Epidermal melanocyte (primary cell): ENCODE data around the gene PLGRKT.
A peak's percentile ranks its signal among the peaks of the same experiment; 100 is the strongest.
"Not testable (repeated sequence)": the region's sequence is repeated elsewhere in the genome, so short reads cannot be mapped to it uniquely, and the experiment has no call there.

Source experiments
- DNase-seq: peaks from one replicate; pipeline ENCODE4 v3.0.0; 2011; ENCODE audit warnings: low spot score; ENCODE audit not compliant: insufficient read length

The PLGRKT gene

DNA sequence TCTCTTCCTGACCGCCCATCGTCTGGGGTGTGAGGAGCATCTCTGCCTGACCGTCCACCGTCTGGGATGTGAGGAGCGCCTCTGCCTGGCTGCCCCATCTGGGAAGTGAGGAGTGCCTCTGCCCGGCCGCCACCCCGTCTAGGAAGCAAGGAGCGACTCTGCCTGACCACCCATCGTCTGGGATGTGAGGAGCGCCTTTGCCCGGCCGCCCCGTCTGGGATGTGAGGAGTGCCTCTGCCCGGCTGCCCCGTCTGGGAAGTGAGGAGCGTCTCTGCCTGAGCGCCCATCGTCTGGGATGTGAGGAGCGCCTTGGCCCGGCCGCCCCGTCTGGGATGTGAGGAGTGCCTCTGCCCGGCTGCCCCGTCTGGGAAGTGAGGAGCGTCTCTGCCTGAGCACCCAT, 4.4 kb downstream of the PLGRKT start:
- DNase-seq, result not testable (repeated sequence)

- not testable (repeated sequence) for DNase-seq
Measured at GRCh38 chr9:5432890-5433289, 4.8 kb downstream of the PLGRKT start.

DNA sequence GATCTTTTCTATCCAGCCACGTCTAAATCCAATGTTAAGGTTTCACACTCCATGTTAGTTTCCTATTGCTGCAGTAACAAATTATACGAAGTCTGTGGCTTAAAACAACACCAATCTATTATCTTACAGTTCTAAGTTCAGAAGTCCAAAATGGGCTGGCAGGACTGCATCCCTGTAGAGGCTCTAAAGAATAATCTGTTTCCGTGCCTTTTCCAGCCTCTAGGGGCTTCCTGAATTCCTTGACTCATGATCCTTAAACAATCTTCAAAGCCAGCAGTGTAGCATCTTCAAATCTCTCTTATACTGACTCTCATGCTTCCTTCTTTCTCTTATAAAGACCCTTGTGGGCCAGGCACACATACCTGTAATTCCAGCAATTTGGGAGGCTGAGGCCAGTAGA, 6.8 kb downstream of the PLGRKT start:
- DNase-seq, result no peak

- no peak for DNase-seq
Measured at GRCh38 chr9:5429873-5430564, 7.7 kb downstream of the PLGRKT start.

DNA sequence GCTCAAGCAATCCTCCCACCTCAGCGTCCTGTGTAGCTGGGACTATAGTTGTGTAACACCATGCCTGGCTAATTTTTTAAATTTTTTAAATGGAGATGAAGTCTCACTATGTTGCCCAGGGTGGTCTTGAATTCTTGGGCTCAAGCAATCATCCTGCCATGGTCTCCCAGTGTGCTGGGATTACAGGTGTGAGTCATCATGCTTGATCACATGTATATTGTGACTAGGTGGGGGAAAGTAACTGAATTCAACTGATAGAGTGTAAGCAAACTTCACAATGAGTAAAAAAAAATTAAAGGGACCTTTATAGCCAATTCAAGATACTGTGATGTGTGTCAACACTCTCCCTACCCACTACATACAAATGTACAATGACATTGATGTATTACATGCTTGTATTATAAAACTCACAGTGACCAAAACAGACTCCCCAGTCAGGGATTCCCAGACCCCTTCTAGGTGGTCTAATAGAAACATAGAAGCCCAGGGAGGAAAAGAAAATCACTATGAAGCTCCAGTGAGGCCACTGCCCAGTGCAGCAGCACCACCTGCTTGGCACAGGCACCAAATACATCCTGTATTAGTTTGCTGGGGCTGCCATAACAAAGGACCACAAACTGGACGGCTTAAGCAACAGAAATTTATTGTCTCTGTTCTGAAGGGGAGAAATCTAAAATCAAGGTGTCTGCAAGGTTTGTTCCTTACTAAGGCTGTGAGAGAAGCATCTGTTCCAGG, 8.8 kb downstream of the PLGRKT start:
- no peak for DNase-seq

DNA sequence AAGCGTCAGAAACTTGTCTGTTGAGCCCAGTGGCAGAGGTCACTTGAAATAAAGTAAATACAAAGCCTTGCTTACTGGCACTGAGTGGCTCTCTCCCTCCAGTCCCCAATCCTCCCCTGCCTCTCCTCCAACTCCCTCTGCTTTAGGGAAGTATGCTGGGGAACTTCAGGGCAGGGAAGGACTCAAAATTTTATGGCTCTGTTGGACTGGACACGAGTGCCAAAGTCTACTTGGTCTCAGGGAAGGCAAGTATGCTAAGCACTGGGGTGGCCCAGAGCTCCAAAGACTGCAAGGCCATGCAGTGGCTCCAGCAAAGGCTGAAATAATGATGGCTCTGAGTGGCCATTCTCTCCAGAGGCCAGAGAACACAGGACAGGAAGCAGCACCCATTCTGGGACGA, 9.6 kb downstream of the PLGRKT start:
- DNase-seq, result no peak

DNA sequence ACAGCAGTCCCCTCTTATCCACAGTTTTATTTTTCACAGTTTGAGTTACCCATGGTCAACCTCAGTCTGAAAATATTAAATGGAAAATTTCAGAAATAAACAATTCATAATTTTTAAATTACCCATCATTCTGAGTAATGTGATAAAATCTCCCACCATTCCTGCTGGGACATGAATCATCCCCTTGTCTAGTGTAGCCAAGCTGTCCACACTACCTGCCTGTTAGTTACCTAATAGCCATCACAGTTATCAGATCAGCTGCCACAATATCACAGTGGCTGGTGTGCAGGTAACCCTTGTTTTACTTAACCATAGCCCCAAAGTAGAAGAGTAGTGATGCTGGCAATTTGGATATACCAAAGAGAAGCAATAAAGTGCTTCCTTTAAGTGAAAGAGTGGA, 10.7 kb downstream of the PLGRKT start:
- no peak for DNase-seq

DNA sequence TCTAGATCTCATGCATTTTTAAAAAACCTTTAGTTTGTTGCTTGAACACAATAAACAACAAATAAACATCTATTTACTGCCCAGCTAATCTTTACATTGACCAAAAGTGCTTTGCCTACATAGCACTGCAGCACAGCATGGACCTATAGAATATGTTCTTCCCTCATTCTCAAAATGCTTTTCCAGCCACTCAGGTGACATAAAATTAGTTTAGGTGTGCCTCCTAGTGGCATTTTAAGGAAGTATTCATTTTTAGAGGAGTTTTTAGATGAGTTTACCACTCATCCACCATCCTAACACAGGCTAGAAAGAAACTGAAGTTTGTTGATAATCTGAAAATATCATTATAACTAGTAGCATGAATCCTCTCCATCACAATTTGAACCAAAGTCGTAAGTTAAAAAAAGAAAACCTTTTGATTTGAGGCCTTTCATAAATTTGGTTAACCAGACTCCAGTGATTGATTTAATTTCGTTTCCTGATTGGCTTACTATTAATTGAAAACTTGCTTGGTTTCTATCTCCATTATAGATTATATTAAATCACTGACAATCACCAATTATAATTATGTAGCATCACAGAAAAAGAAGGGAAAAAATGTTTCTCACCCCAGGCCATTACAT, 12.6 kb downstream of the PLGRKT start:
- no peak for DNase-seq

DNA sequence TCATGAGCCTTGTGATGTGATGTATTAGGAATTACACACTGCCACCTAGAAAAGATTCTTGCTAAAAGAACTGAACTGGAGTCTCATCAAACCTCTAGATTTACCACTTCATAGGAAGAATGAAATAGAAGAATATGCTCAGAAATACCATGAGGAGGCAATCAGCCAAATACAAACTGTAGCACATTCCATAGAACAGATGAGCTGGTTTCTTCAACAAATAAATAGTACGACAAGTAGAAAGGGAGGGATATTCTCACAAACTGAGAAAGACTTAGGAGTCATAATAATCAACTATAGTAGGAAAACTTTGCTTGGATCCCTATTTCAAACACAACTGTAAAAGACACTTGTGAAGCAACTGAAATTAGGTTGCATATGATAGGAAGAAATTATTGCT, 15.4 kb downstream of the PLGRKT start:
- DNase-seq, result no peak

DNA sequence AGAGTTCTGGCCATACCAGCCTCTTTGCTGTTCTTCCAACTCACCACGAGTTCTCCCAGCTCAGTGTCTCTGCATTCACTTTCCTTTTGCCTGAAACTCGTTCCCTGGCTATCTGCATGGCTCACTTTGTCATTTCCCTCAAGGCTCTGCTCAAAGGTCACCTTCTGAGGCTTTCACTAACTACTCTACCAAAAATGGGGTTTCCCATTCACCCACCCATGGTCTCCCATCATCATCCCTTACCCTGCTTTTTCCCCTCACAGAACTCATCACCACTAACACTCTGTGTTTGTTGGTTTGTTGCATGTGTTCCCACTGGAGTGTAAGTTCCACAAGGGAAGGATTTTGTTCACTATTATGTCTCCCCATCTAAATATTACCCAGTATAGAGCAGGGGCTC, 16.6 kb downstream of the PLGRKT start:
- DNase-seq, result no peak

- DNase-seq, result no peak
Measured at GRCh38 chr9:5419987-5420386, 17.7 kb downstream of the PLGRKT start.

DNA sequence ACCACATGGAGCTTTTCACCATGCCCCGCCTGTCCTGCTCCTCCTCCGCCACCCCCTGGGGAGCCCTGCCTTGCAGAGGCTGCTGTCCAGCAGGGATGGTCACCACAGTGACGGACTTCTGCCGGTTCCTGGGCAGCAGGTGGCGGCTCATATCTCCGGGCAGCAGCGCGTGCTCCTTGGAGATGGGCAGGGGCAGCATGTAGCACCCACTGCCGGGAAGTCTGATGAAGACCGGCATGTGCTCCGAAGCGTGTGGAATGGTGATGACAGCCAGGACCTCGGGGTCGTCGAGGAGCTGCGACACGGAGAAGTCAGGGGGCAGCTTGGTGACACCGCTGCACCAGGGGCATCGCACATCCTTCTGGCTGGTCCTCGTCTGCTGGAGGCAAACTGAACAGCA, 19.2 kb downstream of the PLGRKT start:
- DNase-seq, result no peak

GRCh38 chr9:5416953-5417352, 20.8 kb downstream of the PLGRKT start:
- no peak for DNase-seq

DNA sequence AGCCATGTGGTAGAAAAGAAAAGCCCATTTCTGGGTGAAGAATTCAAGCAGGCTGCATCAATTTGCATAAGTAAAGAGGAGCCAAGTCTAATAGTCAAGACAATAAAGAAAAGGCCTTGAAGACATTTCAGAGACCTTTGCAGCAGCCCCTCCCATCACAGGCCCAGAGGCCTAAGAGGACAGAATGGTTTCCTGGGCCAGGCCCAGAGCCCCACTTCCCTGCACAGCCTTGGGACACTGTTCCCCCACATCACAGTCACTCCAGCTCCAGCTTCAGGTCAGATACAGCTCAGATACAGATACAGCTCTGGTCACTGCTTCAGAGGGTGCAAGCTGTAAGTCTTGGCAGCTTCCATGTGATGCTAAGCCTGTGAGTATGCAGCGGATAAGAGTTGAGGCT, 29.1 kb downstream of the PLGRKT start:
- DNase-seq, result no peak

DNA sequence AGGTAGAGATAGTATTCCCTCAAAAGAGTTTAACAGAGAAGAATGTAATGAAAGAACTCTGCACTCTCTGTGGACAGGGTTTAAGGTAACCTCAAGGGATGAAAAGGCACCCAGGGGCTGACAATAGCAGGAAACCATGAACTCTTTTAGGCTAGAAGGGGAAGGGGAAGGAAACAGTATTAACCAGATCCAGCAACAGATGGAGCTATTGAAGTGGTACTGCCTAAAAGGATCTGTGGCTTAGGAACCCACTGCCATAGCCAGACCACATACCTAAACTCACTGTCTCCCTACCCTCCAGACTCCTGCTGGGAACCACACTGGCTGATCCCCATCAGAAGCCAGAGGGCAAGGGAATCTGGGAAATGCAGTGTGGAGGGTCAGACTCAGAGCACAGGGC, 35.5 kb downstream of the PLGRKT start:
- no peak for DNase-seq

DNA sequence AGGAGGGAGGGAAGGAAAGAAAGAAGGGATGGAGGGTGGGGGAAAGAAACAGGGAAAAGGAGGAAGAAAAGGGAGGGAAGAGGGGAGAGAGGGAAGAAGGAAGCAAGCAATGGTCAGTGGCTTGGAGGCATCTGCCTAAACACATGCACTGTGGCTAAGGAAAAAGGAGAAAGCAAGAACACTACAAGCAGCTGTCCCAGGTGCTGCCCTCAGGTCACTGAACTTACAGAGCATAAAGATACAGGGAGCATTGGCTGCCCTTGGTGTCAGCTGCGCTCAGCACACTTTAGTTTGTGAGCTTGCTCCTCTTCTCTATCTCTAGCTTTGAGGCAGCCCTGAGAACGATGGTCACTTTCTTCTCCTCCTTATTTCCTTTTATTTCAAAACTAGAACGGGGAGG, 40.2 kb downstream of the PLGRKT start:
- DNase-seq, result not testable (repeated sequence)

DNA sequence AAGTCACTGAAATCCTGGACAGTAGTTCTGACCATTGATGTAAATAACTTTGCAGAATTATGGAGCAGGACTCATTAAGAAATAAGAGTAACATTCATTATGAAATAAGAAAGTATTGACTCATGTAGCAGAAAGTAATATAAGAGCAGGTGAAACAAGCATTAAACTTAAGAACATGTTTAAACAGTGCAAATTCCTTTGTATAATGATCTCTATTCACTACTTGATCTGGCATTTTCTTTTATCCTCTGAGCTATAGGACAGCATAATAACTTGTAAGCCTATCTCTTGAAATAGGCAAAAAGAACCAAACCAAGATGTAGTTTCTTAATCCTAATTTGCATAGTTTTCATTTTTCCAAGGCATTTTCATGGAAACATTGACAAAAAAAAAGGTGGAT, 42.3 kb downstream of the PLGRKT start:
- DNase-seq, result no peak

- DNase-seq, result not testable (repeated sequence)
Measured at GRCh38 chr9:5393976-5394375, 43.7 kb downstream of the PLGRKT start.

DNA sequence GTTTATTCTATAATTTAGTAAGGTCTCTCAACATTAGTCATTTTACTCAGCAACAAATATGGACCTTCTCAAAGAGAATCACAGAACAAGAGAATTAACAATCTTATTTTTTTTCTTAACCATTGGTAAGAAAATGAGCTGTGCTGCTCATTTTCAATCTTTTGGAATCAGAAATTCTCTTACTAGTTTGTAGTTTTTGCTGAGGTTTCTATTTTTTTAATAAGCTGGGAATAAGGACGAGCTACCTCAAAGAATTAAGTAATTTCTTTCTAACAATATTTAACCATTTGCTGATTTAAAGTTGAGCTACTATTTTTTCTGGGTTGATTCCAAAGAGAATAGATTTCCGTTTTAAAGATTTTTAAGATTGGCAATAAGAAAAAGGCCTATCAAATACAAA, 44.2 kb downstream of the PLGRKT start:
- DNase-seq, result no peak

DNA sequence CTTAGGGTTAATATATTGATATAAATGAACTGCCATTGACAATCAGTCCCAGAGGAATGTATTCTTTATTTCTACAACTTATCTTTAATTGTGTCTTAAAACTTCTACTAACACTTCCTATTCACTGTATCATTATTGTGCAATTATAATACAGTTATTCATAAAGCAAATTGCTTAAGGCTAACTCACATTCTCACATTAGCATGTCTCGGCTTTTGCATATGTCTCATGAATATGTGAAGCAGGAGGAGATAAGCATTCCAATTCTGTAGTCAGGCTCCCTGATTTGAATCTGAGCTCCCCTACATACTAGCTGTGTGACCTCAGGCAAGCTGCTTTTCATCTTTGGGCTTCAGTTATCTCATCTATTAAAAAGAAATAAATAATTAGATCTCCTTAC, 45.4 kb downstream of the PLGRKT start:
- peak; percentile 23 for DNase-seq

GRCh38 chr9:5389109-5389732, 48.5 kb downstream of the PLGRKT start:
- DNase-seq, result no peak
